GDM1 (cell line): ENCODE results near the gene ASCC2.
"Not testable (repeated sequence)": the region's sequence is repeated elsewhere in the genome, so short reads cannot be mapped to it uniquely, and the experiment has no call there.

Experiments used
- DNase-seq: peaks from one replicate; lab custom pipeline; 2025; lab: John Stamatoyannopoulos, UW

ASCC2 gene

GRCh38 chr22:29784451-29785361 is 53.4 kb downstream of the ASCC2 start:
- no peak for DNase-seq

DNA sequence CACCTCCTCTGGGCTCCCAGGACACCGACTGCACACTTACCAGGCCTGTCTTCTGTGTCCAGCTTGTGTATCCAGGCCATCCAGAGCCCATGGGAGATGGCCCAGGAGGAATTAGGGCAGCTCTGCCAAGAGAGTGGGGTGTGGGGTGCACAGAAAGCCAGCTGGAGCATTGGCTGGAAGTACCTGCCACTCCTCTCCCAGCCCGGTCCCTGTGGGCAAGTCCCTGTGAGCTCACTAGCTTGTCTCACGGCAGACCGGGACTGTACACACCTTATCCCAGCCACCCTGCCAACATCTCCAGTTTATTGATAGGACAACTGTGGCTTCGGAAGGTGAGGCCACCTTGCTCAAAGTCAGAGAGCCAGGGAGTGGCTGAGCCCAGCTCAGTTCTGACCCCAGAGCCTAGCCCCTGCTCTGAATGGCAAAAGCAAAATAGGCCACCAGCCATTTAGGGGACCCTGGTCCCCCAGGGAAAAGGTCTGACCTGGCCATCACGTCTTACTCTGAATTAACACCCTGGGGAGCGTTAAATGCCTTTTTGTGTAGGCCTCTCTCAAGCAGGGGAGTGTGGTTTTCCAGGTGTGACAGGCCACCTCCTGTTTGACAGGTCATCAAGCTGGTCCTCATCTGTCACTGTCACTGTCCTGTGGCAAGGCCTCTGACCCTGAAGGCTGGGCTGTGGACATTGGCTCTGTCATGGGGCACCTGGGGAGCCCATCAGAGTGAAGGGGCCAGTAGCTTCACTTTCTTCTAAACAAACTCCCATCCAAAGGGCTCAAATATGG is 55.8 kb downstream of the ASCC2 start:
- no peak for DNase-seq

DNA sequence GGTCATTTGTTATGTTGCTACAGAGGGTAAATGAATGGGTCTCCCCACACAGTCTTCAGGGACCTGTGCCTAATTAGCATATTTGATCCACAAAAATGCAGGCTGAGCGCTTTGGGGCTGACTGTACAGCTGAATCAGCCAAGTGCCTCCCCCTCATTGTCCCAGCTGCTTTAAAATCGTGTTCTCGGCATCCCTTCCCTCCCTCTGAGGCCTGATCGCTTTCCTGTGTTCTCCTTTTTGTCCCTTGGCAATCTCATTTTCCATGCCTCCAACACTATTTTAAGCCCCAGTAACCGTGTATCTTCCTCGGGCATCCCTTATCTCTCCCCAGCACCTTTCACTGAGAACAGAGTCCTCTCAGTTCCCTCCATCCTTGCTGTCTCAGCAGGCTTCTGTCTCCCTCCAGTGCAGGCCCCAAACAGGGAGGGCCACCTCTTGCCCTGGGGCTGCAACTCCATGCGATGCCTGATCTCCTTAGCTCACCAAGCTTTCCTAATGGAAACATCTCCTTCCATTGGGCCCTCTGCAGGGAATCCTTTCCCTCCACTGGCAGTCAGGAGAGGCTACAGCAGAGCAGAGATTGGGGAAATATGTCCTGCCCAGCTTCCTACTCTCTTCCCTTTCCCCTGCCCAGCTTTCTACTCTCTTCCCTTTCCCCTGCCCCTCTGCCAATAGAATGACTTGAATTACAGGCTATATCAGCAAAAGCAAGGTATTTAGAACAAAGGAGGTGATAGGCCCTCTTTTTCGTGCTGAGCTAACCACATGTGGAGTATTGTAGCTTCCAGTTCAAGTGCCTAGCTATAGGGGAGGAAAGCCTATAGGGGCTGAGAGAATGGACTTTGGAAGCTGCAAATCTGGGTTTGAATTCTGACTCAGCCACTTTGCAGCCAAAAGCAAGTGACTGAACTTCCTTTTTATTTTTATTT is 57.1 kb downstream of the ASCC2 start:
- DNase-seq, result no peak

GRCh38 chr22:29780220-29780619 is 57.9 kb downstream of the ASCC2 start:
- no peak for DNase-seq

- DNase-seq, result no peak
These were observed 64.8 kb downstream of the ASCC2 start for GRCh38 chr22:29773233-29773632.

GRCh38 chr22:29772170-29772641 is 65.9 kb downstream of the ASCC2 start:
- DNase-seq, result no peak

- no peak for DNase-seq
These were observed 68.3 kb downstream of the ASCC2 start for GRCh38 chr22:29769723-29770321.

- DNase-seq, result no peak
These were observed 69.9 kb downstream of the ASCC2 start for GRCh38 chr22:29768052-29768693.

DNA sequence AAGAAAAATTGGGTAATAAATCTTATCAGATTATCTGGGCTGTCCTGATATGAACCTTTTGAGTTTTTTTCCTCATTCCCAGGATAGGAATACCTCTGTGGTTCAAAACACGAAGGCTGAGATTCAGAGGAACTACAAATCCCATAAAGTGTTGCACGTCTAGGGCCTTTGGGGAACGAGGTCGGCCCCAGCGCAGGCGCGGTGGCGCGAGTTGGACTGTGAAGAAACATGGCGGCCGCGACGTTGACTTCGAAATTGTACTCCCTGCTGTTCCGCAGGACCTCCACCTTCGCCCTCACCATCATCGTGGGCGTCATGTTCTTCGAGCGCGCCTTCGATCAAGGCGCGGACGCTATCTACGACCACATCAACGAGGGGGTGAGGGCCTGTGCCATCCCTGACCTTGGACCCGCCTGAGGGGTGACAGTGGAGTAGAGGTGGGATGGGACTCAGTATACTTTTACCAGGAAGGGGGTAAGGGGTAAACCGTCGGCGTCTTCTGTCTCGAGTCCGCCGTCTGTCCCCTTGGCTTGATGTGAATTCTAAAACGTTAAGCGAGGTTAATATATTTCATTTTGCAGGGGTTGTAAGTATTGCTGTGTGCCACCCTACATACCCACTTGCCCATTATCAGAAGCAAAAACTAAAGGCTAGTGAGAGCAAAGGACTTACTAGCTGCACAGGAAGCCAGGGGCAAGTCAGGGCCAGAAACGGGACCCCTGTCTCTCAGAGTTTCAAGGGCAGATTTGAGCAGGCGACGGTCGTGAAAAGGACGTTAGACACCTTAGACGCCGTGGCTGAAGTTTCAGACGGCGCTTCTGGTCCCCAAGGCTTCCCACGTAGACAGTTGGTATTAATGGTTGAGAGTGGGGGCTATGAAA is 70.7 kb downstream of the ASCC2 start, which contains the start of gene UQCR10:
Gene UQCR10, plus strand, starts transcription at position 199 of the 881 bp plus-strand sequence. Its CDS starts 30 bp downstream, at position 229.
- DNase-seq, result peak; percentile 82

- DNase-seq, result peak; percentile 95
These were observed 71.4 kb downstream of the ASCC2 start, which contains the start of gene ZMAT5 for GRCh38 chr22:29766632-29767170. Gene ZMAT5, minus strand, starts transcription at chr22:29767007. Its CDS starts 18,463 bp downstream, at chr22:29748544.

DNA sequence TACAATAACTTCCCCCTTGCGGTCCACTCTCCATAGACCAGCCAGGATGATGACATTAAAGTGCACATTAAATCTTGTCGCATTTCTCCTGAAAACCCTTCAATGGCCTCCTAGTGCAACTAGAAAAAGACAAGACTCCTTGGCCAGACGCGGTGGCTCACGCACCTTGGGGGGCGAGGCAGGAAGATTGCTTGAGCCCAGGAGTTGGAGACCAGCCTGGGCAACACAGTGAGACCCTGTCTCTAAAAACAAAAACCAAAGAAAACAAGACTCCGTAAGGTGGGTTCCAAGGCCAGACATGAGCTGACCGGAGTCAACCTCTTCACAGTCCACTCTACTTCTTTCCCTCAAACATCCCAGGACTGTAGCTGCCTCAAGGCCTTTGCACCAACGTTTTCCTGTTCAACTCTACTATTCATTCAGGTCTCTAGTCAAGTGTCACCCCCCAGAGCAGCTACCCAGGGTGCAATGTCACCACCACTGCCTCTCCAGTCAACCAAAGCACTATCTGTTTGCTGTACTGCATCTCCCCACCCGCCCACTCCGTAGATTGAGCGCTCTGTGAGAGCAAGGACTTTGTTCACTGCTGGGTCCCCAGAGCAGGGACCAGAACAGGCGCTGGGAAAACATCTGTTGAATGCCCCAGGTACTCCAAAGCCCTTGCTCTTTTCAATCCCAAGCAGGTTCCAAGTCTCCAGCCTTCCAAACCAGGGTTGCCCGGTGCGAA is 72.0 kb downstream of the ASCC2 start:
- DNase-seq, result no peak

DNA sequence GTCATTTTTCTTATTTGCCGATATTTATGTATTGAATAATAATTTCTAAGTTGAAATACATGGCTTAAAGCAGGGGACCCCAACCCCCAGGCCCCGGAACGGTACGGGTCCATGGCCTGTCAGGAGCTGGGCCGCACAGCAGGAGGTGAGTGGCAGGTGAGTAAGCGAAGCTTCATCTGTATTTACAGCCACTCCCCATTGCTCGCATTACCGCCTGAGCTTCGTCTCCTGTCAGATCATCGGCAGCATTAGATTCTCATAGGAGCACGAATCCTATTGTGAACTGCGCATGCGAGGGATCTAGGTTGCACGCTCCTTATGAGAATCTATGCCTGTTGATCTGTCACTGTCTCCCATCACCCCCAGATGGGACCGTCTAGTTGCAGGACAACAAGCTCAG is 75.8 kb downstream of the ASCC2 start:
- DNase-seq, result no peak

DNA sequence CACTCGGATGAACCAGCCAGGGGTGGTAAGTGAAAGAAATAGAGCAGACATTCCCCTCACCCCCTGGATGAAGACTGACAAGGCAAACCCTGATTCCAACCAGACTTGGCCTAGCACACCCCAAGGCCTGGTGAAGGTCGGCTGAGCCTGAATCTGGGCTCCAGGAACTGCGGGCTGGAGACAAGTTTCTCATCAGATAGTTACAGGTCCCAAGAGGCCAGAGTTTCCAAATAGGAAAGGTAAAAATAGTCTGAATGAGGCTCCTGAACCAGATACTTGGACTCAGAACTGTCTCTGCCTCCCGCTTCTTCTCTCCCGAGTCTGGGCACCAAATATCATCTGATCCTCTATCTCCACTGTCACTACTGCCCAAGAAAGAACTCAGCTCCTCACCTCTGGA is 79.1 kb downstream of the ASCC2 start:
- no peak for DNase-seq

DNA sequence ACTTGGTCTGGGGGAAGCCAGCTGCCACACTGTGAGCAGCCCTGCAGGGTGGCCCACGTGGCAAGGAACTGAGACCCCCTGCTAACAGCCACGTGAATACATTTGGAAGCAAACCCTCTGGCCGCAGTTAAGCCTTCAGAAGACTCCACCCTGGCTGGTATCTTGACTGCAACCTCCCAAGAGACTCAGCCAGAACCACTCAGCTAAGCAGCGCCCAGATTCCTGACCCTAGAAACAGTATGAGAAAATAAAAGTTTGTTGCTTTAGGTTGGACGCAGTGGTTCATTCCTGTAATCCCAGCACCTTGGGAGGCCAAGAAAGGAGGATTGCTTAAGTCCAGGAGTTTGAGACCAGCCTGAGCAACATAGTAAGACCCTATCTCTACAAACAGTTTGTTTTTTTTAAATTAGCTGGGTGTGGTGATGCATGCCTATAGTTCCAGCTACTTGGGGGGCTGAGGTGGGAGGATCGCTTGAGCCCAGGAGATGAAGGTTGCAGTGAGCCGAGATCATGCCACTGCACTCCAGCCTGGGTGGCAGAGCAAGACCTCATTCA is 79.9 kb downstream of the ASCC2 start:
- DNase-seq, result no peak

DNA sequence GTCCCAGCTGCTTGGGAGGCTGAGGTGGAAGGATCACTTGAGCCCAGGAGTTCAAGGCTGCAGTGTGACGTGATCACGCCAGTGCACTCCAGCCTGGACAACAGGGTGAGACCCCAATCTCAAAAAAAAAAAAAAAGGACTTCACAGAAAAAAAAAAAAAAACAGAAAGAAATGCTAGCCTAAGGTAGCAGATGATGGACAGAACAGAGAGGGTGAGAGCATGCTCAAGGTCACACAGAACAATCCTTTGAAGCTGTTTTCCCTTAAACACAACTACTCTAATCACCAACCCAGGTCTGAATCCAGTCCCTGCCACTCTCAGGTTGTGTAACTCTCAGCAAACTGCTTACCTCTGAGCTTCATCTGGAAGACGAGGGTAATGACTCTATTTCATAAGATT is 81.0 kb downstream of the ASCC2 start:
- DNase-seq, result no peak

- no peak for DNase-seq
These were observed 81.7 kb downstream of the ASCC2 start for GRCh38 chr22:29756341-29756740.

GRCh38 chr22:29755889-29756288 is 82.2 kb downstream of the ASCC2 start:
- DNase-seq, result no peak

GRCh38 chr22:29754658-29755395 is 83.2 kb downstream of the ASCC2 start:
- DNase-seq, result not testable (repeated sequence)
